ENCODE results near the gene DYSF.

The DYSF gene

GRCh38 chr2:71697106-71698004 lies 244.0 kb downstream of the DYSF start:
- DNase-seq, result no peak

- no peak for DNase-seq
These were observed 246.1 kb downstream of the DYSF start for GRCh38 chr2:71699428-71699827.

DNA sequence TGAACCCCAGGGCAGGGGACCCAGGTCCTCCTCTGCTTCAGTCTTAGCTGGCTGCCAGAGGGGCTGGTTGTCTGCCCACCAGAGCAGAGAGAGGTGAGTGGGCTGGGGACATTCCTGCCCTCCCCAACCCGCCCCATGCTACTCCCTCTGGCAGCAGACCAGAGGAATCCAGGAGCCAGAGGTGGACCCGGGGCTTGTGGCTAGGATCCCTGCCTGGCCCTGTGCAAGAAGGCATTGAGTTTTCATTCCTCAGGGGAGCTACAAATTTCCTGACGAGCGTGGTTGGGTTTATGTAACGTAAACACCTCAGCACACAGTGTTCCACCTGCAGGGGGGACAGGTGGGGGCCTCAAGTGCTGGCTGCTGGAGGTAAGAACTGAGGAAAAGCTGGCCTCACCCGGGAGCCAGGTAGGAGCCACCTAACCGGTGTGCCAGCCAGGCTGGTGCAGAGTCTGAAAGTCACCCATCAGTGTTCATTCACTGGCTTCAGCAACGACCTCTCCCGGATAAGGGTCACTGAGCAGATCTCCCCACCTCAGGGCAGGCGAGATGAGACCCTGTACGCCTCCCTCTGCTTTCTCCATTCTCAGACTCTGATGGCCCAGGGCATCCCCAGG lies 246.8 kb downstream of the DYSF start:
- no peak for DNase-seq

DNA sequence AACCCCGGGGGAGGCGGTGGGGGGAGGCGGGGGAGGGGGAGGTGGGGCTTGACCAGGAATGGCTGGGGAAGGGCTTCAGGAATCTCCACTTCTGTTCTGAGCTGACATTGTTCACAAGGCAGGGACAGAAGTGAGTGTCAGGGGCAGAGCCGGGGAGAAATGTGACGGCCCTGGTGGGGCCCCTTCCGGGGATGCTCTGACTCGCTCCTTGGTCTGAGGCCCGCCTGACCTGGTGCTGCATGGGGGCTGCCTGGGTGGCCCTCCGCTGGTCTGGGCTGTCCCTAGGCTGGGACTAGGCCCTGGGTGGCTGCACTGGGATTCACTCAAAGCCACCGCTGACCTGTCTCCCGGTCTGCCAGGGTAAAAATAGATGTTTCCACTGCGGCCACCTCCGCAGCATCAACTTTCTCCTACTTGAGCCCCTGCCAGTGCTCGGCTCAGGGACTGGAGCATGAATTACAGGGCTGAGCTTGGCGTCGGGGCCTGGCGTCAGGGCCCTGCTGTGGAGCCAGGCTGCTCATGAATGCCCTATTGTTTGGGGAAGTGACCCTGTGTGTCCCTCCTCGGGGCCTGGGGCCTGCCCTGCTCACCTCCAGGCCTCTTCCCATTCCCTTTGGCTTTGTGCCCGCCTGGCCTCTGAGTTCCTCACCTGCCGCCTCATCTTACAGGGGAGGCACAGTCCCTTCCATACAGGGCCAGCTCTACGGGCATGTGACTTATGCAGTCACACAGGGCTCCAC lies 247.5 kb downstream of the DYSF start:
- DNase-seq, result no peak

DNA sequence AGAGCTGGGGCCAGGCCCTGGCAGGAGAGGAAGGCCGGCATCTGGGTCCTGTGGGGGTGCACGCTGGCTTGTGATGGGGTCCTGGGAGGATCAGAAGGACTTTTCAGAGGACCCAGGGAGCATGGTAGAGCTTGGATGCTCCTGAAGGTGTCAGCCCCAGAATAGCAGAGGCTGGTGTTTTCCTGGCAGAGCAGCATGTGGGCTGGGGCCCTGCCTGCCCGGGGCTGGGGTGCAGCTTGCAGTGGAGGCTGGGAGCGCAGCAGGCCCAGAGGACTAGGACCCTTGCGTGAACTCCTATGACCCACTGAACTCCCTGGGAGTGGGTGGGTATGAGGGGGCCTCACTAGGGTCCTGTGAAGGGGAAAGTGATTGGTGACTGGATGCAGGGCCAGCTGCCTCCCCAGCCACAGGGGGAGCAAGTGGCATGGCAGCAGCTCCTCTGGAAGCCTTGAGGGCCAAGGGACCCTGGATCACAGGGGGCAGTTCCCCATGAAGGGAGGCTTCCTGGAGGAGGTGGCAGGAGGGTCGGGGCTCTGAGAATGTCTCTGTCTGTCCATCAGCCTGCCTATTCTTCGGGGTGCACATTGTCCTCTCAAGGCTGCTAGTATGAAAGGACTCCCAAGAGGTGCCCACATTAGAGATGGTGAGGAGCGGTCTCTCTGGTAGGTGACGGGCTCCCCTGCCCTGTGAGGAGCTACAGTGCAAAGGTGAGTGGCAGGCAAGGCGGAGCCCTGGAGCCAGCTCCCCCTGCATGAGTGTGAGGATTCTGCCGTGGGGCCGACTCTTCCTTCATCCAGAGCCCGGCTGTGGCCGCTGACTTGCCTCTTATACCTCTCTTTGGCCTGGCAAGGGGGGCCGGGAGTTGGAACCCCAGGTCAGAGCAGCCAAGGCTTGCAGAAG lies 249.0 kb downstream of the DYSF start:
- DNase-seq, result no peak

DNA sequence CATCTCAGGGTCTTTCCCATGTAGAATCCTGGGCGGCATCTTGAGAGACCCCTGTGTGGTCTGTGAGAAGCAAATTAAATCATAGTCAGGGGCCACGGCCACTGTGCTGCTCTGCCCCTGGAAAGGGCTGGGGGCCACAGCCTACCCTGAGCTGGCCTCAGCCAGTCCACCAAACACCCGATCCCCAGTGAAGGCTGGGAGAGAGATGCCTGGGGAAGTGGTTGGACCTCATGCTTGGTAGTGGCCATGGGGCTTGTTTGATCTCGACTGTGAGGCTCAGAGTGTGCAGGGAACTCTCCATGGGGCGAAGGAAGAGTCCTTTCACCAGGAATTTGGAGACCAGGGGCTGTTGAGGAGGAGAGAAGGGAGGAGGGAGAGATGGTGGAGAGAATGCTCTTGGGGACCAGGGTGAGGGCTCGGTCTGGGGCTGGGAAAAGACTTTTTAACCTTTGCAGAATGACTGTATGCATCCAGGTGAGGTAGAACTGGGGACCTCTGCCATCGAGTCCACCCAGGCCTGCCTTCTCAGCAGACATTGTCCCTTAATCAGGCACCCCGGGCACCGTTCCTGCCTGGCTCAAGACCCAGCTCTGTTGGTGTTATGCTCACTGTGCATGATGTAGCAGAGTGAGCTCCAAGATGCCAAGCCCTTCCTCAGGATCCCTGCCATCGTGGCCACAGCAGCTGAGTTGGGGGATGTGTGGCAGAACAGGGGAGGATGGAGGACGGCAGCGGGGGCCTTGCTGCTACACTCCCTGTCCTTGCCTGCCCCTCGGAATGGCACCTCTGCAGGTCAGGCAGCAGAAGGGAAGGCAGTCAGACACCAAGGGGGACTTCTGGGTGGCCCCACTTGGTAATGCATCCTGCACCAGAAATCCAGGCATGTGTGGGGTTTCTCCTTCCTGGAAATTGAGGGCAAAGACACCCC lies 249.9 kb downstream of the DYSF start:
- no peak for DNase-seq

GRCh38 chr2:71704131-71704561 lies 250.8 kb downstream of the DYSF start:
- DNase-seq, result no peak

GRCh38 chr2:71704688-71705087 lies 251.3 kb downstream of the DYSF start:
- DNase-seq, result no peak

DNA sequence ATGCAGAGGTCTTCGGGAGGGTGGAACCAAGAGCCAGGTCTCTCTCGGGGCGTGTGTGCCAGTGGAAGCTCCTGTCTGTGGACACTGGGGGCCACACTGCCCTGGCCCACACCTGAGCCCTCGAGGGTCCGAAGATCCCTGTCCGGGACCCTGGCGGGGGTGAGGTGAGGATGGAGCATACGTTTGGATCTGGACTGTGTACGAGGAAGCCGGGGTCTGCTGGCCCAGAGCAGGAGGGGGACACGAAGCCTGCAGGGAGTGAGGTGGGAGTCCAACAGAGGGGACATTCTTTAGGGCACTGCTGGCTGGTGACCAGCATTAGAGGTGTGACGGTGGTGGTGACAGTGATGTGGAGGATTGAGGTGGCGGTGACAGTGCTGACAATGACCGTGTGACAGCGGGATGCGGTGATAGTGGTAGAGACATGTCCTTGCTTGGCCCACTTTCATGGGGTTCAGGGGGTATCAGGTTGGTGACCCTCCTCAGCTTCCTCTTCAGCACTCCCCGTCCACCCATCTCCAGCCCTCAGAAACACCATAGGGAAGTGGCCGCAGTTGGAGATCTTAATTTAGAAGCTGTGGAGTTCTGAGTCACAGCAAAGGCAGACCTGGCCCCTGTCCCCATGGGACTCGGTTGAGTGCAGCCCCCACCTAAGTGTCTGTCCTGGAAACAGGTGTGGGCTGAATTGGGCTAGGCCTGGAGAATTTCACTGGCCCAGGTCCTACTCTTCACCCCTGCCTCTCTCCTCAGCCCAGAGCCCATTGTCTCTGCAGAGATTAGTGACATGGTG lies 252.0 kb downstream of the DYSF start:
- no peak for DNase-seq

DNA sequence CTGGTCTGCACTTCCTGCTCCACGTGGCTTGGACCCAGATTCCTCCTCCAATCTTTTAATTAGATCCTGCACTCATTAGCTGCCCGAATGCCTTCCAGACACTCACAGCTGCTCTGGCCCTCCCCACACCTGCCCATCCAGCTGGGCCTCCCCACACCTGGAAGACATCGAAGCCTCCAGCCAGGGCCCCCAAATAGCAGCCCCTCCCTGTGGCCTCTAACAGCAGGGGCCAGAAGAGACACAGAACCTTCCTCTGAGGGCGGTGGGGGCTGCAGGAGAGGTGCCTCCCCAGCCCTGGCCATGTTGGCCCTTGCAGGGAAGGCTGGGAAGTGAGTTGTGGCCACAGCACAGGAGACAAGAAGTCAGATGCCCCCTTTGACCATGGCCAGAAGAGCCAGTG lies 252.8 kb downstream of the DYSF start:
- DNase-seq, result no peak

DNA sequence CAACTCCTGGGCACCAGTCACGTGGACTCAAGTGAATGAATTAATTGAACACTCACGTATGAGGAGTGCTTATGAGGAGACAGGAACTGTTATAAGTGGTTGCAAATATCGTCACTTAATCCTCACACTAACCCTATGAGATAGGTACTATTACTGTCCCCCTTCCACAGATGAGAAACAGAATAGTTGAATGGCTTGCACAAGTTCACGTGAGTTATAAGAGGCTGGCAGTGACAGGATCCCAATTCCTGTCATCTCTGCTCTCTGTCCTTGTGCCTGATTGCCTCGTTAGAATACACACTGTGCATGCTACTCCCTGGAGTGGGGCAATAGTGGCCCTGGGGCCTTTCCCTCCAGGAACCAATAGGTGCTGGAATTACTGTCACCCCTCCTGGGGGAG lies 253.5 kb downstream of the DYSF start:
- DNase-seq, result no peak

- no peak for DNase-seq
These were observed 257.2 kb downstream of the DYSF start for GRCh38 chr2:71710367-71711132.

- DNase-seq, result no peak
These were observed 257.9 kb downstream of the DYSF start for GRCh38 chr2:71711133-71711855.

DNA sequence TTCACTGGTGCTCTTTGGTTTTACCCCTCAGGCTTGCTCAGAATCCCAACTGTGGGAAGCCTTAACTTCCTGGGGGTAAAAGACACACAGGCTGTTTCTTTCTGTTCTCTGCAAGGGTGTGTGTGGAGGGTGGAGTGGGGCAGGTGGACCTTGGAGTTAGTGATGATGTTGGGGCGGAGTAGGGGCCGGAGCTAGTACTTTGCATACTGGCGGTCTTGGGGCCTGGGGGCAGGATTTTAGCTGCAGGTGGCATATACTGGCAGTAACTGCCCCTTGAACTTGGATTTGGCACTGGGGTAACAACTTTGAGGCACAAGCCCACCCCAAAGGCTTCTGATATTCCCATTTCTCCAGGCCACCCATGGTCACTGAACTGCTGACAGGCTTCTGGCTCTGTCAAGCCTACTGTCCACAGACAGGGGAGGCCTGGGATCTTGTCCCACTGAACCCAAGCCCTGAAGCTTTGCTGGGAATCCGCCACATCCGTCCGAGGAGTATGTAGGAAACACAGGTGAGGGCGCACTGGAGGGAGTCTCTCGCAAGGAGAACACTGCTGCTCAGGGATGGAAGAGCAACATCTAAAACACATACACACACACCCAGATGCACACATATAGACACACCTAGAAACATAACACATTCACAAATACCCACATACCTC lies 258.9 kb downstream of the DYSF start:
- no peak for DNase-seq

DNA sequence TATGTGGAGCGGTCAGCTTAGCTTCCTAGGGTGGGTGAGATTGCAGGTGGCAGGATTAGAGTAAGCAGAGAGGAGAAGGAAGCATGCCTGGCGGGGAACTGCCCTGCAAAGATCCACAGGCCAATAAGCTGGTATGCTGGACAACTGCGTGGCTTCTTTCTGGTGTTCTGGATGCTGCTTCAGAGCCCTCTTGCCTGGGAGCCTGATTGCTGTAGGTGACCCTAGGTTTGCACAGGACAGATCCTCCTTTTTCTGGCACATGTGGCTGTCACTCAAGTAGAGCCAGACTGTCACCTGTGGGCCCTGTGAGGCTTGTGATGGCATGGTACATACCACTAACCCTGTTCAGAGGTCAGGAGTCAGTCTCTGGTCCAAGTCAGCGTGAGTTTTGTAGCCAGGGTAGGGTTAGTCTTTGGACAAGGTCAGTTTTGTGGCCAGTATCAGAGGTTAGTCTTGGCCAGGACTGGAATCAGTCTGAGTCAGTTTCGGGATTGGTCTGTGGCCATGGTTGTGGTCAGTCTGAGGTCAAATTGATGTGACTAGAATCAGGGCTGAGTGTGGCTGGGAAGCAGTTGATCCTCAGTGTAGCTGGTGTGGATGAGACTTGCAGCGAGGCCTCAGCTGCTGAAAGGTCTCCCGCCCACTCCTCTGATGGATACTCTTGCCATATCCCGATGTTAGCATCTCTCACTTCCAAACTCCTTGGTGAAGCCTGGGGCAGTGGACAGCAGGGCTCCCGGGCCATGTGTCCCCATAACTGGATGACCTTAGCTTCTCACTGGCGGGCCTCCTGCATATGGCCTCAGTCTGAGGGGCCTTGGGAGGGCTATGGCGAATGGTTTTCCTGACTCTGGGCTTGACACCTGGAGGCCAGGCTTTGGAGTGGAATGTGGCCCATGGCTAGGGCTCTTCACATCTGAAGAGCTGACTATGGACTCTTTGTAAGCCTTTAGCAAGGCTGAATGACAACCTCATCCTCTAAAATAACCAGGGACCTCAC lies 260.5 kb downstream of the DYSF start:
- no peak for DNase-seq

DNA sequence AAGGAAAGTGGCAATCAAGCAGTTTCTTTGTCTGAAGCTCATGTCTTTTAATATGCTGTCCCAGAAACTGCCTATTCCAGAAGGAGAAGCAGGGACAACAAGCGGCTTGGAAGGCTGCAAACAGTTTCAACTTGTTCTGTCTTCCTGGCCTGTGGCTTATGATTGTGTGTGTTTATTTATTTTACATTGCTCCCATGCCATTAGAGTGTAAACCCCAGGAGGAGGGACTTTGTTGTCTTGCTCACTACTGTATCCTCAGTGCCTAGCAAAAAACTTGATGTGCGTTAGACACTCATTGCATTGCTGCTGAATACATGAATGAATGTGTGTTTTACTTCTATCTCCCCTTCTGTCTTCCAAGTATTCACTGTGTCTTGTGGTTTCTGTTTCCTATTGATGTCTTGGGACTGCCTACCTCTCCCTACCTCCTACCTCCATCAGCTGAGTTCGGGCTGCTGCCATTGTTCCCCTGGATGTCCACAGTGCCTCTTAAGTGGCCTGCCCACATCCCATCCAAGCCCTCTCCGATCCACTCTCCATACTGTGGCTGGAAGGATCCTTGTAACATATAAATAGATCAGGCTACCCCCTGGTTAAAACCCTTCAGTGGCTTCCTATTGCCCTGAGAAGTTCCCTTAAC lies 261.4 kb downstream of the DYSF start:
- no peak for DNase-seq
